Activated T-cell treated with anti-CD3 and anti-CD28 coated beads, Interleukin-2, amount 50 U/mL, for 72 hours (primary cell): ENCODE data around the gene RHOT1. TPM values are rescaled to one million over a fixed set of nuclear protein-coding genes. Genes with fewer than 3 reads are reported as not detected.
"Not testable (repeated sequence)": the region's sequence is repeated elsewhere in the genome, so short reads cannot be mapped to it uniquely, and the experiment has no call there.

ENCODE experiments used
- ATAC-seq, 2 donors: fragments of 150-1000 bp; cut with Tn5 transposase; replicated peaks in 1 of 2; 2 replicates each; pipeline ENCODE4 v1.10.0; 2021; ENCODE audit warnings: moderate library complexity in 2 of 2, mild to moderate bottlenecking in 1 of 2
- DNase-seq, 2 donors: peaks; one replicate each; pipeline ENCODE4 v3.0.0; 2021 to 2022; ENCODE audit warnings: mixed read lengths in 1 of 2
- H3K27ac Mint-ChIP-seq: one replicate; pipeline ENCODE4 v1.8.0; 2022; ENCODE audit warnings: mild to moderate bottlenecking, moderate library complexity, mixed read lengths
- H3K27me3 Mint-ChIP-seq: one replicate; pipeline ENCODE4 v1.8.0; 2022; ENCODE audit warnings: low read depth, mixed read lengths
- H3K36me3 Mint-ChIP-seq, 2 donors: one replicate each; pipeline ENCODE4 v1.8.0; 2022; ENCODE audit warnings: mixed read lengths in 2 of 2, mild to moderate bottlenecking in 1 of 2; ENCODE audit not compliant: insufficient read depth in 2 of 2
- H3K4me1 Mint-ChIP-seq: one replicate; pipeline ENCODE4 v1.8.0; 2022; ENCODE audit warnings: low read depth, mixed read lengths
- H3K4me3 Mint-ChIP-seq, 2 donors: one replicate each; pipeline ENCODE4 v1.8.0; 2022; ENCODE audit warnings: mild to moderate bottlenecking in 2 of 2, mixed read lengths in 2 of 2, moderate library complexity in 2 of 2
- H3K9me3 Mint-ChIP-seq, 2 donors: one replicate each; pipeline ENCODE4 v1.8.0; 2022; ENCODE audit warnings: mixed read lengths in 2 of 2
- total RNA-seq, 2 donors: library from RNA; stranded (reverse); gene quantifications; one replicate each; pipeline ENCODE4 v1.2.3, GENCODE V29; 2022

The RHOT1 gene
- total RNA-seq, 2 donors from 2014 or later, result 24.2 to 29.9 TPM

DNA sequence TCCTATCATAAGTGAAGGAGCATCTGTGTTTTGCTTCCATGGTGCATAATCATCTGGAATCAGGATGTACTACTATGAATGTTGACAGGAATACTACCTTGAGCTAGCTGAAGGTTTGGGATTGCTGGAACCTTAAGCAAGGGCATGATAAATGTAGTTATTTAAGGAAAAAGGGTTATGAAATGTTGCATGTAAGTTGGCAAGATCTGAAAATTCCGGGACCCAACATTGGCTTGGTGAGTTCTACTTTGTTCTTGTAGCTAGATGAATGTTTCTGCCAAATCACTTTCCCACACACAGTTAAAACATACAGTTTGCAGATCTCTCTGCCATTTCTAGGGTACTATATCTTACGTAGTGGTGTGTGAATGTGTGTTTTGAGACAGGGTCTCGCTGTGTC is 13.6 kb downstream of the RHOT1 start:
- H3K4me3 Mint-ChIP-seq, result no peak overlapping the region
- peaks cover 0 to 11% of the 10 kb centered on the region in 2 donors for H3K36me3 Mint-ChIP-seq
- H3K4me1 Mint-ChIP-seq, result peaks cover 1% of the 10 kb centered on the region
- no peak overlapping the region for H3K27ac Mint-ChIP-seq
- DNase-seq, result no peak
- no peaks in the 10 kb centered on the region for H3K9me3 Mint-ChIP-seq
- no peaks in the 10 kb centered on the region for H3K27me3 Mint-ChIP-seq
- ATAC-seq, result no peak

DNA sequence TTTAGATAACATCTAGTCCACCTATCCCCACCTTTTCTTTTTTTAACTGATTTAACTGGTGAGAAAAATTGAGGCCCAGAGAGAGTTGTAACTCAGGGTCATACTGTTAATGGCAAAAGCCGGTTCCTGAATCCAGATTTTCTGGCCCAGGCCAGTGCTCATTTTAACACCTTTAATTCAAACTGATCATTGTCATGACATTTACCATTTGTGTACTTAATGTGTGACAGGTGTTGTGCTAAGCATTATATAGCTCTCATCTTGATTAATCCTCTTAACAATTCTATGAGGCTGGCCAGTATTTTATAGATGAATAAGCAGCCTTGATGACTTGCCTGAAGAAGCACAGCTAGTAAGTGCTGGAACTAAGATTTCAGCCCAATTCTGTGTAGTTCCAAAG is 14.4 kb downstream of the RHOT1 start:
- no peak for ATAC-seq
- H3K36me3 Mint-ChIP-seq, result peaks cover 0 to 11% of the 10 kb centered on the region in 2 donors

DNA sequence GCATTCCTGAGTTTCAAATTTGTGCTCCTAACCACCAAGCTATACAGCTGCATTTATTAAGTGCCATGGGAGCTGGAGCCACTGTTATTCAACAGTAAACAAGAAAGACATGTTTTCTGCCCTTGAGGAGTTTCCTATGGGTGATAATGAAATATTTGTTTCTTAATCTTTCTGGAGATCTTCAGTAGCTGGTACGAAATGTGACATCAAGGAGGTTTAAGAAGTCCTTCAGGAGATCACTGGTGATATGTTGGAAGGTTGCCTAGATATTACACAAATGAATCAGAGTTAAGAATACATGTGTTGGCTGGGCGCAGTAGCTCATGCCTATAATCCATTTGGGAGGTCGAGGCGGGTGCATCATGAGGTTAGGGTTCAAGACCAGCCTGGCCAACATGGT is 14.9 kb downstream of the RHOT1 start:
- Mint-ChIP-seq H3K36me3 (peaks cover 0 to 11% of the 10 kb centered on the region in 2 donors), H3K4me3 (no peak overlapping the region), H3K27ac (no peak overlapping the region)

More for the DNA sequence above, 14.4 kb downstream of the RHOT1 start:
- Mint-ChIP-seq H3K4me3 (no peak overlapping the region), H3K9me3 (no peaks in the 10 kb centered on the region), H3K4me1 (peaks cover 9% of the 10 kb centered on the region), H3K27me3 (no peaks in the 10 kb centered on the region), H3K27ac (no peak overlapping the region)
- no peak for DNase-seq

DNA sequence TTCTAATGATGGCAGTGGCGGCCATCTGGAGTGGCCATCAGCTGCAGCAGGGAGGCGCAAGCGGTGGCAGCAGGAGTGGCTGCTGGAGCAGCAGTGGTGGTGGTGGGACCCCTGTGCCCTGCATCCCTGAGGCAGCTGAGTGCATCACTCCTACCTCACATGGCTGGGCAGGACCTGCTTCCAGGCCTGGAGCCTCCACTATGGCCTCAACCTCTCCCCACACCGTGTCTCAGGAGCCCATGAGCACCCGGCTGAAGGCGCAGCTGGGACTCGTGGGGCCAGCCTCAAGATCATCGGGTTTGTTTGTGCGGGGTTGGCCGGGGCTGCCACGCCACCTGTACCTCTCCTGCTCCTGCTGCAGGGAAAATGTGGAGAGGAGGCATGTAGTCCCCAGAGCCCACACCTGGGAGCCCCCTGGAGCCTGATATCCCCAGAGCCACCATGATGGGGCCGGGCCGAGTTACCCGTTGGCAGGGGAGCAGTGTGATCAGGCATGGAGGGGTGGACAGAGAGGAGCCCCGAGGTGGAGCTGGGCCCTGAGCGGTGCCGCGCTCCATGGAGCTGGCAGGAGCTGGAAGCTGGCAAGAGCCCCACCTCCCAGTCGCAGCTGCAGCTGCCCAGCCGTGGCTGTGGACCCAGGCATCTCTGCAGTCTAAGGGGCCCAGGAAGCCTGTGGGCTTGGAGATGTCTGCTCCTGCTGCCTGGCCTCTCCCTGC is 16.7 kb downstream of the RHOT1 start:
- Mint-ChIP-seq H3K4me3 (no peak overlapping the region), H3K9me3 (no peaks in the 10 kb centered on the region), H3K27ac (no peak overlapping the region), H3K27me3 (no peaks in the 10 kb centered on the region), H3K36me3 (peaks cover 0 to 5% of the 10 kb centered on the region in 2 donors), H3K4me1 (peaks cover 13% of the 10 kb centered on the region)
- no peak for ATAC-seq
- DNase-seq, result no peak

More for the DNA sequence above, 14.9 kb downstream of the RHOT1 start:
- DNase-seq (no peak), ATAC-seq (no peak)
- Mint-ChIP-seq H3K27me3 (no peaks in the 10 kb centered on the region), H3K4me1 (peaks cover 13% of the 10 kb centered on the region), H3K9me3 (no peaks in the 10 kb centered on the region)

DNA sequence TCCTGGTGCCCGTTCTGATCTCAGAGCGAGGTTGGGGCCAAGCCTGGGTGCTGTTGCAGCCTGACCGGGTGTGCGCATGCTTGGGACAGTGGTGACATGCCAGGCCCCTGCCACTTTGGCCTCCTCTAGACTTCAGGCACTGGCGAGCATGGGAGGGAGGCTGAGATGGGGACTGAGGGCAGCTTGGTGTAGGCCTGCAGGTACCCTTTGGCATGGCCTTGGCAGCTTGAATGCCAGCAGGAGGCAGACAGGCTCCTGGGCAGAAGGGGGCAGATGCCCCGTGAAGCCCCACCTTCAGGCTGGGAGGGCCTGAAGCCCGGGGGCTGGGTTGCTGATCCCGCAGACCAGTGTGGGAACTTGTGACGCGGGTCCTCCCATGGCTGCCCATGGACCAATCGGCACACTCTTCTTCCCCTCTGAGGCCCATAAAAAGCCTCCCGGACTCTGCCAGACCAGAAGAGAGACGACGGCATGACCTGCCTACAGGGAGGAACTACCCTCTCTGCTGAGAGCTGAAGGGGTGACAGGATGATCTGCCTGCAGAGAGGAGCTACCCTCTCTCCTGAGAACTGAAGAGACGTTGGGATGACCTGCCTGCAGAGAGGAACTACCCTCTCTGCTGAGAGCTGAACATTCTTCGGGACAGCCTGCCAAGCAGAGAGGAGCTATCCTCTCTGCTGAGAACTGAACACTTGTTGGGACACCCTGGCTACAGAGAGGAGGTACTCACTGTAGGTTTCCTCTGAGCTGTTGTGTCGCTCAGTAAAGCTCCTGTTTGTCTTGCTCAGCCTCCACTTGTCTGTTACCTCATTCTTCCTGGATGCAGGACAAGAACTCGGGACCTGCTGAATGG is 17.5 kb downstream of the RHOT1 start:
- Mint-ChIP-seq H3K27me3 (no peaks in the 10 kb centered on the region), H3K9me3 (no peaks in the 10 kb centered on the region), H3K27ac (no peak overlapping the region), H3K36me3 (peaks cover 0 to 5% of the 10 kb centered on the region in 2 donors), H3K4me3 (no peak overlapping the region), H3K4me1 (peaks cover 13% of the 10 kb centered on the region)
- DNase-seq (no peak), ATAC-seq (no peak)

- peaks cover 0 to 6% of the 10 kb centered on the region in 2 donors for H3K36me3 Mint-ChIP-seq
- H3K4me3 Mint-ChIP-seq, result no peak overlapping the region
- no peak for DNase-seq
- no peaks in the 10 kb centered on the region for H3K9me3 Mint-ChIP-seq
- H3K27me3 Mint-ChIP-seq, result no peaks in the 10 kb centered on the region
- no peak for ATAC-seq
- no peak overlapping the region for H3K27ac Mint-ChIP-seq
- H3K4me1 Mint-ChIP-seq, result peaks cover 13% of the 10 kb centered on the region
Measured at GRCh38 chr17:32160526-32160925, 18.2 kb downstream of the RHOT1 start.

DNA sequence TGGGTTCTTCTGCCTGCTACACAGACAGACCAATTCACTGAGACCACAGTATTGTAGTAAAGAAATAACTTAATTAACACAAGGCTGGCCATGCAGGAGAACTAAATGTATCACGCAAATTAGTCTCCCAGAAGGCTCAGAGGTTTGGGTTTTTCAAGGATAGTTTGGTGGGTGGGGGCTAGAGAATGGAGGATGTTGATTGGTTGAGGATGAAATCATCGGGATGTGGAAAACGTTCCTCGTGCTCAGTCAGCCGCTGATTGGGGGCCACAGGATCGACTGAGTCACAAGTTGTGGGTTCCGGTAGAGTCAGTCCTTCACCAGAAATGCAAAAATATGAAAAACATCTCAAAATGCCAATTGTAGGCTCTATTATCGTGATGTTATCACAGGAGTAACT is 18.7 kb downstream of the RHOT1 start:
- H3K4me3 Mint-ChIP-seq, result no peak overlapping the region
- no peaks in the 10 kb centered on the region for H3K9me3 Mint-ChIP-seq
- DNase-seq (no peak), ATAC-seq (no peak)
- H3K36me3 Mint-ChIP-seq, result peaks cover 0 to 6% of the 10 kb centered on the region in 2 donors
- peaks cover 13% of the 10 kb centered on the region for H3K4me1 Mint-ChIP-seq
- H3K27me3 Mint-ChIP-seq, result no peaks in the 10 kb centered on the region
- H3K27ac Mint-ChIP-seq, result no peak overlapping the region

GRCh38 chr17:32161506-32162365 is 19.4 kb downstream of the RHOT1 start:
- H3K4me1 Mint-ChIP-seq, result peaks cover 13% of the 10 kb centered on the region
- ATAC-seq (no peak), DNase-seq (no peak)
- no peak overlapping the region for H3K4me3 Mint-ChIP-seq
- H3K9me3 Mint-ChIP-seq, result peaks cover 0 to 5% of the 10 kb centered on the region in 2 donors
- H3K27me3 Mint-ChIP-seq, result no peaks in the 10 kb centered on the region
- H3K36me3 Mint-ChIP-seq, result peaks cover 2 to 8% of the 10 kb centered on the region in 2 donors
- H3K27ac Mint-ChIP-seq, result no peak overlapping the region

DNA sequence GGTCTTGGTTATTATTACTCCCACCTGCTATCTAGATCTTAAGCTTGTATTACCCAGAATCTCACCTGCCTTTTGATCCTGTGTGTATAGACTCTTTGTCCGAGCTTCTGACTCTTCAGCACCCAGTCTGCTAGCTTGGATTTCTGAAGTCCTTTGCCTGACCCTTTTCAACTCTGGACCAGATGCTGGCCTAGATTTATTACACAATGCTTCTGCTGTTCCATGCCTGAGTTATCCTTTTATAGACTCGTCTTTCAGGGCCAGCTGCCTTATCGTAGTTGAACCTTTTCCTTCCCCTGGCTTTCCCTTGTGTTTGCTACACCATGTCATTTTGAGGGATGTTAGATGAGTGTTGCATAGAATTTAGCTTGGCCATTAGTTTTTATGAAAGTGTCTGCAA is 32.6 kb downstream of the RHOT1 start:
- no peak for ATAC-seq
- Mint-ChIP-seq H3K4me1 (no peaks in the 10 kb centered on the region), H3K4me3 (no peak overlapping the region), H3K27me3 (no peaks in the 10 kb centered on the region), H3K27ac (no peak overlapping the region), H3K9me3 (peaks cover 0 to 2% of the 10 kb centered on the region in 2 donors), H3K36me3 (peaks cover 4 to 18% of the 10 kb centered on the region in 2 donors)
- no peak for DNase-seq

DNA sequence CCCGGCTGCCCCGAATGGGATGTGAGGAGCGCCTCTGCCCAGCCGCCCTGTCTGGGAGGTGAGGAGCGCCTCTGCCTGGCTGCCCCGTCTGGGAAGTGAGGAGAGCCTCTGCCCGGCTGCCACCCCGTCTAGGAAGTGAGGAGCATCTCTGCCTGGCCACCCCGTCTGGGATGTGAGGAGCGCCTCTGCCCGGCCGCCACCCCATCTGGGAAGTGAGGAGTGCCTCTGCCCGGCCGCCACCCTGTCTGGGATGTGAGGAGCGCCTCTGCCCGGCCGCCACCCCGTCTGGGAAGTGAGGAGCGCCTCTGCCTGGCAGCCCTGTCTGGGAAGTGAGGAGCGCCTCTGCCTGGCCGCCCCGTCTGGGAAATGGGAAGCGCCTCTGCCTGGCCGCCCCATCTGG is 36.4 kb downstream of the RHOT1 start:
- ATAC-seq, H3K27me3 Mint-ChIP-seq, H3K4me3 Mint-ChIP-seq, DNase-seq, H3K27ac Mint-ChIP-seq, H3K4me1 Mint-ChIP-seq, H3K9me3 Mint-ChIP-seq: not testable (repeated sequence)
- H3K36me3 Mint-ChIP-seq, result peaks cover 4 to 23% of the 10 kb centered on the region in 2 donors

- H3K9me3 Mint-ChIP-seq, ATAC-seq, H3K27me3 Mint-ChIP-seq, DNase-seq, H3K4me3 Mint-ChIP-seq, H3K4me1 Mint-ChIP-seq, H3K27ac Mint-ChIP-seq: not testable (repeated sequence)
- peaks cover 4 to 23% of the 10 kb centered on the region in 2 donors for H3K36me3 Mint-ChIP-seq
Measured at GRCh38 chr17:32179103-32179502, 36.8 kb downstream of the RHOT1 start.

- ATAC-seq, H3K27me3 Mint-ChIP-seq, H3K4me1 Mint-ChIP-seq, H3K9me3 Mint-ChIP-seq, H3K27ac Mint-ChIP-seq, H3K4me3 Mint-ChIP-seq, DNase-seq: not testable (repeated sequence)
- peaks cover 4 to 23% of the 10 kb centered on the region in 2 donors for H3K36me3 Mint-ChIP-seq
Measured at GRCh38 chr17:32179526-32179925, 37.2 kb downstream of the RHOT1 start.

DNA sequence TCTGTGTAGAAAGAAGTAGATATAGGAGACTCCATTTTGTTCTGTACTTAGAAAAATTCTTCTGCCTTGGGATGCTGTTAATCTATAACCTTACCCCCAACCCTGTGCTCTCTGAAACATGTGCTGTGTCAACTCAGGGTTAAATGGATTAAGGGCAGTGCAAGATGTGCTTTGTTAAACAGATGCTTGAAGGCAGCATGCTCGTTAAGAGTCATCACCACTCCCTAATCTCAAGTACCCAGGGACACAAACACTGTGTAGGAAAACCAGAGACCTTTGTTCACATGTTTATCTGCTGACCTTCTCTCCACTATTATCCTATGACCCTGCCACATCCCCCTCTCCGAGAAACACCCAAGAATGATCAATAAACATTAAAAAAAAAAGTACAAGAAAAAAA is 38.0 kb downstream of the RHOT1 start:
- not testable (repeated sequence) for ATAC-seq, DNase-seq, H3K27ac Mint-ChIP-seq, H3K27me3 Mint-ChIP-seq, H3K4me3 Mint-ChIP-seq, H3K4me1 Mint-ChIP-seq, H3K9me3 Mint-ChIP-seq
- peaks cover 4 to 23% of the 10 kb centered on the region in 2 donors for H3K36me3 Mint-ChIP-seq
